GM18526 (cell line): ENCODE results near the gene ACYP2.

Experiments
- POLR2A ChIP-seq: IDR thresholded peaks from 3 replicates; pipeline ENCODE4 v1.6.1; 2011; ENCODE audit not compliant: insufficient read length; ENCODE audit errors: extremely low read depth

The ACYP2 gene

DNA sequence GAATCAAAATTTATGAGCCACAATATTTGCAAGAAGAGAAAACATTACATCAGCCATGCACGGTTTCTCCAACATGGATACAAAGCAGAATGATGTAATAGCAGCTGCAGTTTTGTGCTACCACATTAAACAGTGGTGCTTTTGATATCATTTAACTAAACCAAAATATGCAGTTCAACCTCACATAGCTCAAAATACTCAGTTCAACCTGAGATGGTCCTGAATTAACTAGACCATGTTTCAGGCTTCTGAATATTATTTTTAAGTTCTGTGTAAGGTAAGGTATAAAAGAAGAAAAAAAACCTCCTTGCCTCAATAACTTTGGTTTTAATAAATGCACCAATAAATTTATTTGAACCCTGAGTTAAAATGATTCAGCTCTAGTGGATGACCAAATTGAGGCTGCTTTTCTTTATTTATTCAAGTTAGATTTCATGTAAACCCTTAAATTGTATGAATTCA, 159.4 kb downstream of the ACYP2 start:
- TF ChIP-seq POLR2A, result no peak

DNA sequence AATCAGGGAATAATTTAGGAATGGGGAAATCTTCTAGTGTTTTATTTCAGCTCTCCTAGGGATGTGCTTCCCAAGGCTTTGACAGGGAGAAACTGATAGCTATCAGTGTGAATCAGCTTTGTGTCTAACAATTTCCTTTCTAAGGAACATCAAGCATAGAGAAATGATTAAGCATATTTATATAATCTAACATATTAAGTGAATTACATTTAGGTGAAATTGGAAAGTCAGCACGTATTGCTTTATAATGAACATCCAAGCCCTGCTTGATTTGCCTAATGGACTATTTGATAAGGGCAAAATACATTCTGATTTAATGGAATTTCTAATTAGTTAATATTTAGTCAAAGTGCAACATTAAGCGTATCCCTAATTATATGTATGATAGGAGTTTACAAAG, 160.1 kb downstream of the ACYP2 start:
- no peak for TF ChIP-seq POLR2A

DNA sequence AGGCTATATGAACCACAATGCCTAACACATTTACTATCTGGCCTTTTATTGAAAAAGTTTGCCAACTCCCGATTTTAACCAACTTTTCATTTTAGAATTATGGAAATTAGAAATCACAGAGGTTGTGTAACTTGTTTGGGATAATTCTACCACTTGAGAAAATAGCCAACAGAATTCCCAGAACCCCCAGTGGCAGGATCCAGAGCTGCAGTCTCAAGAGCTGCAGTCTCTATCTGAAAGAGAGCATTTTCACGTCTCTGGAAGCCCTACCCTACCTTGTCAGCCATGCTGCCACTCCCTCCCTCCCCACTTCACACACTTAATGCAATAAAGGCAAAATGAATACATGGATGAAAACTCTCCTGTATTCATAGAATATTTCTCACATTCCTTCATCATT, 164.0 kb downstream of the ACYP2 start:
- no peak for TF ChIP-seq POLR2A

DNA sequence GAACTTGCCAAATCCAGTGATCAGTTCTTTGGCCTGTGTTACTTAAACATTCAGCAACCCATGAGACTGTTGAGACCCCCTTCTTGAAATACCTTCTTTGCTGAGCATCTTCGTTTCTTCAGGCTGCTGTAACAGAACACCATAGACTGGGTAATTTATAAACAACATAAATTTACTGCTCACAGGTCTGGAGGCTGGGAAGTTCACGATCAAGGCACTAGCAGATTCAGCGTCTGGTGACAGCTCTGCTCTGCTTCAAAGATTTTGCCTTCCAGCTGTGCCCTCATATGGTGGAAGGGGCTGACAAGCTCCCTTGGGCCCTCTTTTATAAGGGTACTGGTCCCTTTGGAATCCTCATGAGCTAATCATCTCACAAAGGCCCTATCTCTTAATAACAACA, 169.4 kb downstream of the ACYP2 start:
- no peak for TF ChIP-seq POLR2A

DNA sequence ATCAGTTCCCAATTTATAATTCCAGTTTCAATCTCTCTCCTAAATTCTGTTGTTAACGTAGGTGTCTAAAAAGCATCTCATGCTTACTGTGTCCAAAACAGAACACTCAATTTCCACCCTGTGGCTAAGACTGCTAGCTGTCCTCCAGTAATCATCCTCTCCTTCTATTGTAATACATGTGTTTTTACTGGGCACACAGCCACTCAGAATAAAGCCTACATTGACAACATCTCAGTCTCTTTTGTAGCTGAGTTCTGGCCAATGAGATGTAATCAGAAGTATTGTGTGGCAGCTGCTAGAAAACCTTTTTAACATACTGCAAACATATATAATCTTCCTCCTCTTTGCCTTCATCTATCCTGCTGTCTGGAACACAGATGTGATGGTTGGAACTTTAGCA, 170.0 kb downstream of the ACYP2 start:
- TF ChIP-seq POLR2A, result no peak

DNA sequence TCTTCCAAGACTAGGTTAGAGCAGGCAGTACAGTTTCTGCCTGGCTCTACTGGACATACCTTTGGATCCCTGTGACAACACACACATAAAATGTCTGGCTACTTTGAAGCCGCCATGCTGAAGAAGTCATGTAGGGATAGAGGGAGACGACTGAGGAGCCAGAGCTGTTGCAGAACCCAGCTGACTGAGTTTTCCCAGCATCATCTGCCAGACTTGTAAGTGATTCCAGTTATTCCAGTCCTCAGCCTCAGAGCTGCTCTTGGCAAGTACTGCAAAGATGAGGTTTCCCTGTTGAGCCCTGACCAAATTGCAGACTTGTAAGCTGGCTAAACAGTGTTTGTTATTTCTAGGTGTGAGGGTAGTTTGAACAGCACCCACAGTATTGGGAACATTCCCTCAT, 172.1 kb downstream of the ACYP2 start:
- no peak for TF ChIP-seq POLR2A

DNA sequence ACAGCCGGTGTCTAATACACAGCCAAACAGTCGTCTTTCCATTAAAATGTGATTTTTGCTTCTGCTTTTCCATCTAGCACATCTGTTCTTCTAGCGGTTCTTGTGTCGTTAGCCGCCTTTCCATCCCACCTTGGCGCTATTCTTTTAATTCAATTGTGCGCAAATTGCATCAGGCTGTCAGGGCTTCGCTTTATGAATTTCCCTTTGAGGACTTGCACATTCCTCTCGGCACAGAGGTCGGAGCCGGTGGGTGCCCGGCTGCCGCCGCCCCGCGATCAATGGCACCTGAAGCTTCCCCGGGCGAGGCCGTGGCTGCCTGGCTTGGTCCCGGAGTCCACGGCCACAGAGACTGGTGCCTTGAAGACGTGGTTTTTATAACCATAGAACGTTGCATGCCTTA, 174.5 kb downstream of the ACYP2 start:
- TF ChIP-seq POLR2A, result no peak

DNA sequence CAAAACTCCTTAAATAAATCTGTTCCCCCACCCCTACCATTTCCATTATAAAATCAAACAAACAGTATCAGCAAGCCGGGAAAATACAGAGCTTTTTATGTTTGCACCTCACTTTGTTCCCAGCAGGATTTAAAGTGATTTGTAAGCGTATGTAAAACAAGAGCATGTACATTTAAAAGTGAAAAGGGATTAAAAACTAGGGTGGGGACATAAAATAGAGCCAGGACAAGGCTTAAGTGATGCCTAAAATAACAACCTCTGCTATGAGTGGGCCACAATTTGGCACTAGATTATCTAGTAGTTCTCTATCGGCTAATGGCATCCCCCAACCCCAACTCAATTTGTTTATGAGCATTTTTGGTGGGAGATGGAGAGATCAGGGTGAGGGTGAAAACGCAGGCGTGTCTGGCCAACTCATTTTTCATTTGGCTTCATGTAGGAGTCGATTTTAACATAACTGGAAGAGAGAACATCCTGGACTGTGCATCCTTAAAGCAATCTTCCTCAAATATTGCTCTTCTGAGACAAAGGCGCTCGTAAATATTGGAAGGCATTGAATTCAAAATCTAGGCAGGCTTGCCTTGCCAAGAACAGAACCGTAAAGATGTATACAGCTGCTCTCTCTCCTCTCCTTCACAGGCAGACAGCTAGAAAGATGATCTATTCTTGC, 175.1 kb downstream of the ACYP2 start:
- TF ChIP-seq POLR2A, result no peak

DNA sequence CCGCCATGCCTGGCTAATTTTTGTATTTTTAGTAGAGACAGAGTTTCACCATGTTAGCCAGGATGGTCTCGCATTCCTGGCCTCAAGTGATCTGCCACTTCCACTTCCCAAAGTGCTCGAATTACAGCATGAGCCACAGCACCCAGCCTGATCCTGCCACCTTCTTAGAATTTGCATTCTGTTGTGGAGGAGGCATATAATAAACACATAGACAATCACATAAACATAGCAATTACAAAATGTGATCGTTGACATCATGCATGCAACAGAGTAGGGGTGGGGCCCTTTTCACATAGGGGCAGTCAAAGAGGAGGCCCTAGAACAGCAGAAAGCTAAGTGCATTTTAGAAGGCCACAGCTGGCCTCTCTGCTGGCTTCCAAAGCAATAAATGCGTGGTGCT, 180.5 kb downstream of the ACYP2 start:
- no peak for TF ChIP-seq POLR2A

DNA sequence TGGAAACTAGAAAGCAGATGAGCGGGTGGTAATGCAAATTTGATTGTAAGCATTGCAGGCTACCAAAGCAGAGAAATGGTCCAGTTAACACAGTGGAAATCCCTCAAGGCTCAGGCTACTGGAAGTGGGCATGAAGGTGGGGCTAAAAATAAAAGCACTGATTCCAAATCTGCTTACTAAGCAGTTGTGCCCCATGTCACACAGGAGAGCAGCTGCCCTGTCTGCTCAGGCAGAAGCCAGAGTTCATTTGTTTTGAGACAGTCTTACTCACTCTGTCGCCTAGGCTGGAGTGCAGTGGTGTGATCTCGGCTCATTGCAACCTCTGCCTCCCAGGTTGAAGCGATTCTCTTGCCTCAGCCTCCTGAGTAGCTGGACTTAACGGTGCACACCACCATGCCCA, 183.1 kb downstream of the ACYP2 start:
- no peak for TF ChIP-seq POLR2A

DNA sequence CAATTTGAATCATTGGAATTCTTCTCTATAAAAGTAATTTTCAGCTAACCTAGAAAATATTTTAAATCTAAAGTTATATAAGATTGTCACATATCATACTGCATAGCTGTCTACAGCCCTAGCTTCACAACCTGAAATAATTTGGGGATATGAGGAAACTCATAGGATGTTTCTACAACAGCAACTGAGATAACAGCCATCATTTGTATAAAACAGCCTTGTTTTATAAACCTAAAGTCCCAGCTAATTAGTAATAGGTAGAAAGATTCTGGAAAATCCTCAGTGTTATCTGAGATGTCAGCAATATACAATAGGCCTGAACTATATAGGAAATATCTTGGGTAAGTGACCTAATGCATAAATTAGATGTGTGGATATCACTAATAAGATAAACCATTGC, 188.2 kb downstream of the ACYP2 start:
- TF ChIP-seq POLR2A, result no peak

DNA sequence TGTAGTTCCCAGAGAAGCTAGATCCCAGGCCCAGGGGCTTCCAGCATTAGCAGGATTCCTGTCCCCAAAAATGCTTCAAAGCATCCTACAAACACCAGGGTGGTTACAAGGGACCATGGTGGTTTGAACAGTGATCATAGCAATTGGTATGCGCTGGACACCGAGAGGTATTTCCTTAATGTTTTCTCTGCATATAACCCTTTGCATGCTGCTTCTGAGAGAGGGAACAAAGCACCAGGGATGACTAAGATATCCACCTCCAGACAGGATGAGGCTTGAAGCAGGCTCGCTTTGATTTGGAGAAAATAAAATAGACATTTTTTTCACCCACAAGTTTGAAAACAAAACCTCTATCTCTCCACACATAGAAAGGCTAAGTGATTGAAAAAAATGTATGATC, 191.1 kb downstream of the ACYP2 start:
- TF ChIP-seq POLR2A, result no peak

DNA sequence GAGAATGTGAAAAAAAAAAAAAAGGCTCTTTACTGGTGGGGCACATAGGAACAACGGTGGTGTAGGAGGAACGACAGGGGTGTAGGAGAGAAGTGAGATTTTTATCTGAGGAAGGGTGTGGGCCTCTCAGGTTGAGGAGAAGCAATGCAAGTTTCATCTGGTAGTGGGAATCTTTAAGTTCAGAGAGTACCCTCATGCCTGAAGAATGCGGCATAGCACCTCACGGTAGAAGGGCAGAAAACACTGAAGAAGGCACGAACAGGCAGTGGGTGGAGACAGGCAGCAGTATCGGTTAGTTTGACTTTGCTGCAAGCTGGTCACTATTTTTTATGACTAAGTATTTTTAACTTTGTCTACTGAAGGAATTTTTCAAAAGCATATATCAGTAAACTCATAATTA, 192.8 kb downstream of the ACYP2 start:
- TF ChIP-seq POLR2A, result no peak

DNA sequence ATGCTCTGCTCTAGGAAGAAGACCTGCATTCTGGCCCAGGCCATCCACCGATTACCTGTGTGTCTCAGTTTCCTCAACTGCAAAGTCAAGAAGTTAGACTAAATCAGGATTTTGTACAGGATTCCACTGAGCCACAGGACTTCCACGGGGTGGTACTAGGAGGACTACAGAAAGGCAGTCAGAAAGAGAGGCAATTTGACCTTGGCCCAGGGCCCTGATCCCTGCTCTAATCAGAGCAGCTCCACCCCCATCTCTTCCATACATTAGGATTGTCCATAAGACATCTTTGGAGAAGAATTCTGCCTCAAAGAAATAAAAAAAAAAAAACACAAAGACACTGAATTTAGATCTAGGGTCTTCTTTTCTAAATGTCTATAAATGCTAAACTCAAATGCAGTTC, 193.4 kb downstream of the ACYP2 start:
- no peak for TF ChIP-seq POLR2A

DNA sequence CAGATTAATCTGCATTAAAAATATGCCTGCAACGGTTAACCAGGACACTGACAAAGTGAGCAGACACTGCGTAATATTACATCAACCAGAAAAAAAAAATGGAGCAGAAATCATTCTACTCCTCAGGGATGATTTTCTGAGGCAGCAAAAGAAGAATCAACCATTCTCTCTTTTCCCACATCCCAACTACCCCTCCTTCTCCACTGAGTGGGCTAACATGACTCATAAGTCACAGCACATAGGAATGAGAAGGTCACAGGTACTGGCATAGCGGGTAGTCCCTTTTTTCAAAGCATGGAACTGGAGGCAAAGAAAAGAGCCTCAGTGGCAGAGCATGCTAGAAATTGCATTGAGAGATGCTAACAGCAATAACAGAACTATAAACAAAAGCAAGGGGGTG, 194.9 kb downstream of the ACYP2 start:
- no peak for TF ChIP-seq POLR2A

DNA sequence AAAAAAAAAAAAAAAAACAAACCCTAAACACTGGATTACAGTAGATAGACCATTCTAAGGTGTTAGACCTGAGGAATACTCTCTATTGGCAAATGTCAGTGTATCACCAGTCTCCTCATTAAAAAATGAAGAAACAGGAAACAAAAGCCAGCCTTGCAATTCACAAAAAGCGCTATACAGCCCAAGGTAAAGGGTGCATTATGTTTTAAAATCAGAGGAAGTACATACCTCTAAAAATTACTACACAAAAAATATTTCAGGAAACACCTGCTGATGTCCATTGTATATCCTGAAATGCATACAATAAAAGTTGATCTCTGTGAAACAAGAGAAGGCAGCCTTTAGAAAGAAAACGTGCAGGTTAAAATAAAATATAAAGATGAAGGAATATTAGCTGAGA, 195.5 kb downstream of the ACYP2 start:
- no peak for TF ChIP-seq POLR2A

DNA sequence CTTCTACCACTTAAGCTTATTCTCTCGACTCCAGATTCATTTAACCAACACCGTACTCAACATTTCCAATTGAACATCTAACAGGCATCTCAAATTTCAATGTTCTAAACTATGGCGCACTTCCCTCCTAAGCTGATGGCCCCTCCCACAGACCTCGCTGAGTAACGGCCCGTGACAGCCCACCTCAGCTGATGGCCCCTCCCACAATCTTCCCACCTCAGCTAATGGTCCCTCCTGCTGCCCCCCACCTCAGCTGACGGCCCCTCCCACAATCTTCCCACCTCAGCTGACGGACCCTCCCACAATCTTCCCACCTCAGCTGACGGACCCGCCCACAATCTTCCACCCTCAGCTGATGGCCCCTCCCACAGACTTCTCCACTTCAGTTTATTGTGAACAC, 197.7 kb downstream of the ACYP2 start:
- no peak for TF ChIP-seq POLR2A
